ENCODE measurements around the gene DALRD3.

The DALRD3 gene

GRCh38 chr3:49025793-49026520 lies 7.6 kb upstream of the DALRD3 start:
- peak overlapping the region; percentile 98 for H3K27ac ChIP-seq
- TF ChIP-seq ZFX (IDR thresholded peaks at IDR 0.05; ENCODE audit: borderline replicate concordance) (no peak), CTCF (IDR thresholded peaks at IDR 0.05) (no peak)

GRCh38 chr3:49025005-49025792 lies 6.8 kb upstream of the DALRD3 start:
- peak overlapping the region; percentile 98 for H3K27ac ChIP-seq
- no peak for TF ChIP-seq ZFX (IDR thresholded peaks at IDR 0.05; ENCODE audit: borderline replicate concordance)
- TF ChIP-seq CTCF (IDR thresholded peaks at IDR 0.05): no peak

GRCh38 chr3:49024449-49024848 lies 6.1 kb upstream of the DALRD3 start:
- H3K27ac ChIP-seq: peak overlapping the region; percentile 98
- TF ChIP-seq CTCF (IDR thresholded peaks at IDR 0.05): no peak
- TF ChIP-seq ZFX (IDR thresholded peaks at IDR 0.05; ENCODE audit: borderline replicate concordance): no peak

- H3K27ac ChIP-seq: peak overlapping the region; percentile 98
- TF ChIP-seq CTCF (IDR thresholded peaks at IDR 0.05): no peak
Measured at GRCh38 chr3:49023775-49024174, 5.4 kb upstream of the DALRD3 start.

GRCh38 chr3:49022688-49023171 lies 4.3 kb upstream of the DALRD3 start:
- peak overlapping the region; percentile 98 for H3K27ac ChIP-seq
- TF ChIP-seq ZFX (IDR thresholded peaks at IDR 0.05; ENCODE audit: borderline replicate concordance) (no peak), CTCF (IDR thresholded peaks at IDR 0.05) (no peak)

- TF ChIP-seq ZFX (IDR thresholded peaks at IDR 0.05; ENCODE audit: borderline replicate concordance) (no peak), CTCF (IDR thresholded peaks at IDR 0.05) (peak; percentile 97)
- H3K27ac ChIP-seq: peak within 1 kb of the TSS; percentile 98
Measured at GRCh38 chr3:49021813-49022687, 3.7 kb upstream of the DALRD3 start, which contains the start of gene NDUFAF3. Gene NDUFAF3 (plus strand): TSS chr3:49022121. CDS start chr3:49022145, 24 bp downstream.
